ENCODE measurements around the gene LCN12.
"Not testable (repeated sequence)": the region's sequence is repeated elsewhere in the genome, so short reads cannot be mapped to it uniquely, and the experiment has no call there.

The LCN12 gene

DNA sequence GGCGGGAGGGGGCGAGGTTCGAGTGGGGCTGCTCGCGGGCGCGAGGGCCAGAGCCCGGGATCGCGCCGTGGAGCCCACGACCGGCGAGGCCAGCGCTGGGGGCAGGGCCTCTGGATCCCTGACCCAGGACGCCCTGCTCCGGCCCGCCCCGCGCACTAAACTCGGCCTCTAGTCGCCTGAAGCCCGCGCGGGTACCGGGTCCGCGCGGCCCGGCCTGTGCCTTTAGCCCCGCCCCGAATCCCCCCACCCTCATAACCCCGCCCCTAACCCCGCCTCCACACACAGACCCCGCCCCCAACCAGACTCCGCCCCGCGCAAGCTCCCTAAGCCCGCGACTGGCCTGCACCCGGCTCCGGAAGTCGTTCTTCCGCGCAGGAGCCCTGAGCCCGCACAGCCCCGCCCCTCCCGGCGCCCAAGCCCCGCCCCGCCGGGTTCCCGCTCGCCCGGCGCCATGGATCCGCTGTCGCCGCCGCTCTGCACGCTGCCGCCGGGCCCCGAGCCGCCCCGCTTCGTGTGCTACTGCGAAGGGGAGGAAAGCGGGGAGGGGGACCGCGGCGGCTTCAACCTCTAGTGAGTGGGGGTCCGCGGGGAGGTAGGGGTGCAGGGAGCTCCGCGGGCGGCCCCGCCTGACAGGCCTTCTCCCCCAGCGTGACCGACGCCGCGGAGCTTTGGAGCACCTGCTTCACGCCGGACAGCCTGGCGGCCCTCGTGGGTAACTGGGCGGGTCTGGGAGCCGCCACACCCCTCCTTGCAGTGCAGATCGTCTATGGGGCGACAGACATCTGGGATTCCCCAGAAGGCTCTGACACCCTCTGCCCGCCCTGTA is 40.1 kb downstream of the LCN12 start, which contains the start of gene PAXX:
TSS of gene PAXX (plus strand) at position 430 of the 826 bp plus-strand sequence. CDS start at position 452, 22 bp downstream.
- peak; percentile 69 to 91 for DNase-seq

DNA sequence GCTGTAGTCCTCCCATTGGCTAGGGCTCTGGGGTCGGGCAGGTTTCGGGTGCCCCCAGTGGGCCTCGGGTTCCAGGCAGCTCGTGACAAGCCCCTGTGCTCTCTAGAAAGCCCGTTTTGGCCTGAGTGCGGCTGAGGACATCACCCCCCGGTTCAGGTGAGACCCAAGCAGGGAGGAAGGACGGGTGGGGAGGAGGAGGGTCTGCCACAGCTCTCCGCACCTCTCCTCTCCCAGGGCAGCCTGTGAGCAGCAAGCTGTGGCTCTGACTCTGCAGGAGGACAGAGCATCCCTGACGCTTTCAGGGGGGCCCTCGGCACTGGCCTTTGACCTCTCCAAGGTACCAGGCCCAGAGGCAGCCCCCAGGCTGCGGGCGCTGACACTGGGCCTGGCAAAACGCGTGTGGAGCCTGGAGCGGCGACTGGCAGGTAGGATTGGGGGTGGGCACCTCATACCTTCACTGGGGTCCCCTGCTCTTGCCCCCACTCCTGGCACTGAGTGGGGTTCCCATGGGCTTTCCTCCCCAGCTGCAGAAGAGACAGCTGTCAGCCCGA is 40.8 kb downstream of the LCN12 start:
- no peak for DNase-seq

DNA sequence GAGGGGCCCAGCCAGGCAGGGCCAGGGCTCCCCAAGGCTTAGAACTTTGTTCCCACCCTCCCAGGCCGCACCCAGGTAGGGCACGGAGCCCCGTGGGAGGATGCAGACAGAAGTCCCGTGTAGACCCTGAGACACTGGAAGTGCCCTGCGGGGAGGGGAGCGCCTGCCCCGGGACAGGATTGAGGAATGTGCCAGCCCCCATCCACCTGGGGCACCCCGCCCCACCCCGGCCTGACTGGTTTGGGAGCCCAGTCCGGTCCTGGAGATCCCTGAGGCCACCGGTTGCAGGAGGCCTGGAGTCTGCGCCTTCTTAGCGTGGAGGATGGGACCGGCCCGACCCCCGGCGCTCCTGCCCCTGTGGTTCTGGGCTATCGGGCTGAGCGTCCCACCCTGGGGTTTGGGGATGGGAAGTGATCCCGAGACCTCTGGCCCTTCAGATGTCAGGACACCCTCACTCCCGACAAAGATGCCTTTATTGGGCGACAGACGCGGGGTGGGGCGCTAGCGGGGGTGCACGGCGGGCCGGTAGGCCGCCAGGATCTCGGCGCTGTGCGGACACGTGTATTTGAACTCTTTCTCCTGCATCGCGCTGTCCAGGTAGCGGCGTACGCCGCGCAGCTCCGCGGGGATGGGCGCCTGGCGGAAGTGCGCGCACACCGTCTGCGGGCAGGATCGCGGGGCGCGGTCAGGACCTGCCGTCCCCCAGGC is 42.3 kb downstream of the LCN12 start:
- DNase-seq = no peak

DNA sequence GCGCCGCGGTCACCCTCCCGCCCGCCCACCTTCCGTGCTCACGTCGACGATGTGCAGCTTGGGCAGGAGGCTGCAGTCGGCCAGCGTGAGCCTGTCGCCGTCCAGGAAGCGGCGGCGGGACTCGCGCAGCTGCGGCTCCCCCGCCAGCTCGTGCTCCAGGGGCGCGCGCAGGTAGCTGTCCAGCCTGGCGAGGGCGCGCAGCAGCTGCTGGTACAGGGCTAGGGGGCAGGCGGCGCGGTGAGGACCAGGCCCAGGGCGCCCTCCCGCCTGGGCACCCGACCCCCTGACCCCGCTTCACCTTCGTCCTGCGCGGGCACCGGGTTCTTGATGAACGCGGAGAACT is 42.8 kb downstream of the LCN12 start:
- no peak for DNase-seq

DNA sequence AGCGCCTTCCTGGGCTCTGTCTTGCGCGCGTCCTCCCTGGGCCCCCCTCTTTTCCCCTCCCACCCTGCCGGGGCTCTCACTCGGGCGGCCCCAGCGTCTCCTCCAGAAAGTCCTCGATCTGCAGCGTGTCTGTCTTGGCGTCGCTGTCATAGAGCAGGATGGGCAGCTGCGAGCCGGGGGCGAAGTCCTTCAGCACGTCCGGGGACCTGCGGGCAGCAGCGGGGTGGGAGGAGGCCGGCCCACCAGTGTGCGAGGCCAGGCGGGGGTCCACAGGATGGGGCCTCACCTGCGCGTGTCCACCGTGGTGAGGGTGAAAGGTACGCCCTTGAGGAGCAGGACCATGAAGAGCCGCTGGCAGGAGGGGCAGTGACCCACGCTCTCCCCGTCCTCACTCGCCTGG is 43.3 kb downstream of the LCN12 start:
- DNase-seq = no peak

DNA sequence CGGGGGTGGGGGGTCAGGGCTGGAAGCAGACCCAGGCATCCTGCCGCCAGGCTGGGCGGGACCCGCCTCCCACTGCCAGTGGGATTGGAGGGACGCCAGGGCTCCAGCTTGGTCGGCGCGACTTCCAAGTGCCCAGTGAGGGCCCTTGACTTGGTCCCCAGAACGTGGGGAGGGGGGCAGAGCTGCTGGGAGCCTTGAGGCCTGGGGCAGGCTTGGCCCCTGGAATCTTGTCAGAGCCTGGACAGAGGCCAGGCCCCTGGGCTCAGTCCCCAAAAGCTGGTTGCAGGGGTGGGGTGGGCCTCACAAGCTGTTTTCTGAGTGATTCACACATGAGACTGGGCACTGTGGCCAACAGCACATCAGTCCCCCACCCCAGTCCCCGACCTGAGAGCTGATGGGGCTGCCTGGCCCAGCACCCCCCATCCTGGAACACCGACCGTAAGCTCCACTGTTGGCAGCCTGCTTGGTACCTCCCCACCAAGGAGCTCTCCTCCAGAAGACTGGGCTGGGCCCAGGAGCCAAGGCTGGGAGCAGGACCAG is 43.8 kb downstream of the LCN12 start:
- no peak for DNase-seq

DNA sequence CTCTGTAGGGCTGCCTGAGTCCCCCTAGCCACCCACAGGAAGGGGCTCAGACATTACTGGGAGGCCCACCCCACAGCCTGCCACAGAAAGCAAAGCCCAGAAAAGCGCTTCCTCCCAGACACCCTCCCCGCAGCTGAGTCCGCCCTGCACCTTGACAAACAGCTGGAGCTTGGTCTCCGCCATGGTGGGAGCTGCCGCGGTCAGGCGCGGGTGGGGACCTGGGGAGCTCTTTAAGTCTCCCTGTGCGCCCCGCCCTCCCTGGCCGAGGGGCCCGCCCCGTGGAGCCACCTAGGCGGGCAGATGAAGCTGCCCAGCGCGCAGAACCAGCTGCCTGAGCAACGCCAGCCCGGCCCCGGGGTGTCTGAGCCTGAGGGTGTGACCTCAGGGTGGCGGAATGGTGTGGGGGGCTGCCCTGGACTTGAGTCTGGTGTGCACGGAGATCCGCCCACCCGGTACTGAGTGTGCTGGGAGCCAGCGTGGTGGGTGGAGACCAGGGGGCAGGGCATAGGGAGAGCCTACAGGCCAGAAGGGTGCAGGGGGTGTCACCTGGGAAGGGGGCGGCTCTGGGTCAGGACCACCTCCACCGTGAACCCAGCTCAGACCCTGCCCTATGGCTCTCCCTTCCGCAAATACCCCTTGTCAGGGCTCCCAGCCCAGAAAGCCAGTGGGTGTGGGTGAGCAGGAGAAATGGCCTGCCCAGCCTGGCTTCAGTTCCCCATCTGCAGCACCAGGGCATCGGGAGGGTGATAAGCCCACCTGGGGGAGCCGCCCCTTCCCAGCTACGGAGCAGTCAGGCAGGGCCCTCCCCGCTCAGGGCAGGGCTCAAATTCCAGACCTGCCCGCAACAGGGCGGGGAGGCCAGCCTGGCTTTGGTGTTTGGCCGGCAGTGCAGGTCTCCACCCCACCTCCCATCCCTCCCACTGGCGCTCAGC is 44.6 kb downstream of the LCN12 start, which contains the start of gene CLIC3:
TSS of gene CLIC3 (minus strand) at position 208 of the 932 bp plus-strand sequence. CDS start at position 183, 25 bp downstream.
- no peak for DNase-seq

DNA sequence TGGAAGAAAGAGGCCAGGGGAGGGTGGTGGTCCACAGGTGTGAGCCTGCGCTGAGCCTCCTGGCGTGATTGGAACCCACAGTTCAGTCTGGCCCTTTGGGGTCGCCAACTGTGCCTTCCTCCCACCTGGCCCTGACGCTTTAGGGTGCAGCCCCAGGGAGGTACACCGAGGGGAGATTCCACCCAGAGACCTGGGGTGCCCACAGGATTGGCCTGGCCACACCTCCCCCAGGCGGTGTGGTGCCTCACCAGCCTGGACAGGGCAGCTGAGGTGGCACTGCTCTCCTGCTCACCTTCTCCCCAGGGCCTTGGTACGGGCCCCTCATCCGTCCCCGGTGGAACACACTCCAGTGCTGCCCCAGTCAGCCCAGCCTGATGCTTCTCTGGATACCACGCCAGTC is 45.3 kb downstream of the LCN12 start:
- DNase-seq = no peak

DNA sequence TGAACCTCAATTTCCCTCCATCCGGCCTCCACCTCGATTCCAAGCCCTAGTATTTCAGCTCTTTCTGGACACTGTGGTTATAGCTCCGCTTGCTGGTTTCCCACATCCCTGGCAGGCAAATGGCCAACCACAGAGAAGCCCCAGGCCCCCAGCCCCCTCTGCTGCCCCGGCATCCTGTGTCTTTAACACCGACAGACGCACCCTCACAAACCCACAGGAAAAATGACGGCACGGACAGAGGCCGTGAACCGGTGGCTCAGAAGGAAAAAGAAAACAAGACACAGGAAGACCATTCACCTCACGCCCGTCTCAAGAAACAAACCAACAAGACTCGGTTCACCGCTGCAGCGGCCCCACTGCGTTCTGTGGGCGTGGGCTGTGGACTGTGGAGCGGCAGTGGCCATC is 45.8 kb downstream of the LCN12 start:
- DNase-seq = no peak

DNA sequence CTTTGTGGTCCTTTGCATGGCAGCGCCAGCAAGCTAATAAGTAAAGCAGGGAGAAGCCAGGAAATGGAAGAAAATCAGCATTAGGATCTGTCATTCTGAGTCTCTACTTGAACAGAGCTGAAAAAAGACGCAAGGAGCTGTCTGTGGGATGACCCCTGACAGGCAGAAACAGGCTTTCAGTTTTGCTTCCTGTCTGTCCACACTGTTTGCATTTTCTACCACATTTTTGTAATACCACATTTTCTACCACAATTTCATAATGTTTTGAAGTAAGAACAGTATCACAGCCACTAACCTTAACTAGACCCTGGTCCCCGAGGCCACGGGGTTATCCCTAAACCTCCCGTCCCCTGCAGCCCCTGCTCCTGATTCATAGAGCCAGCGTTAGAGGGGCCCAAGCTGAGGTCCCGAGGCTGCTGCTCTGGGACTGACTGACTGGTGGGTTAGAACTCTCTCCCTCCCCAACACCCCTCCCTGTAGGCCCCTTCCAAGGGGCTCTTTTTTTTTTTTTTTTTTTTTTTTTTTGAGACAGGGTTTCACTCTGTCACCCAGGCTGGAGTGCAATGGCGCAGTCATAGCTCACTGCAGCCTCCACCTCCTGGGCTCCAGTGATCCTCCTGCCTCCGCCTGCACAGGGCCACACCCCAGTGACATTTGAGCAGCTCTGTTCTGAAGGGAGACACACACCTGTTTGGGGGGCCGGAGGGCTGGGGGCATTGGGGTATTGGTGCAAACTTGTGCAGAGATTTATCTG is 48.3 kb downstream of the LCN12 start:
- no peak for DNase-seq

DNA sequence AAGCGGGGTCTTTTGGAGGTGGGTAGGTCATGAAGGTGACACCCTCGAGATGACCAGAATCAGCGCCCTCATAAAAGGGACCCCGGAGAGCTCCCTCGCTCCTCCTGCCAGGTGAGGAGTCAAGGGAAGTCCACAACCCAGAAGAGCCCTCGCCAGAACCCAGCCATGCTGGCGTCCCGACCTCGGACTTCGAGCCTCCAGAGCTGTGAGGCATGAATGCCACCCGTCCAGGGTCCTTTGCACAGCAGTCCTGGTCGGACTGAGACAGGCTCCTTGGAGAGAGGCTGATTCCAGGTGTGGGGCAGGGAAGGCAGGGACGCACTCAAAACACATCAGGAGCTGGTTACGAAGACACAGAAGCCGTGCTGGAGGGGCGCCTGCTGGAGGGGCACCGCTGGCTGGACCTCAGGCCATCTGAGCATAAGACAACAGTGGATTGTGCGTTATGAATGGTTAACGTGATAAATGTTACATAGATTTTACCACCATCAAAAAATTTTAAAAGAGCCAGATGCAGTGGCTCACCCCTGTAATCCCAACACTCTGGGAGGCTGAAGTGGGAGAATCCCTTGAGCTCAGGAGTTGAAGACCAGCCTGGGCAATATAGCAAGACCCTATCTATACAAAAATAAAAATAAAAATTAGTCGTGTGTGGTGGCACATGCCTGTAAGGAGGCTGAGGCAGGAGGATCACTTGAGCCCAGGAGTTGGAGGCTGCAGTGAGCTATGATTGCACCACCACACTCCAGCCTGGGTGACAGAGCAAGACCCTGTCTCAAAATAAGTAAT is 50.0 kb downstream of the LCN12 start:
- DNase-seq = no peak

DNA sequence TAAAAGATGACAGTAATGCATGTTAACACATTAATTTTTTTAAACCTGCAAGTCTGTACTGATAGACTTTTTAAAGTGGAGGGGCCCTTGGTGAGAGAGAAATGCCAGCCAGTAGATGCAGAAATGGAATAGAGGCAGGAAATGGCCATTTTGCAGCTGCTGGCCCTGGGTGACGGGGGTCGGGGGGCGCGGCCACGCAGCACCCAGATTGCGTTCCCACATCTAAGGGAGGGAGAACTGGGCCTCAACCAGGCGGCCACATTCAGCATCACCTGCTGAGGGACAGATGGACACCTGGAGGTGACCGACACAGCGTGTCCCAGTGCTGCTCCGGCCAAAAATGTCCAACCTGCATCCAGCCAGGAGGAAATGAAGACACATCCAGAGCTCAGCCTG is 50.6 kb downstream of the LCN12 start:
- DNase-seq = no peak

DNA sequence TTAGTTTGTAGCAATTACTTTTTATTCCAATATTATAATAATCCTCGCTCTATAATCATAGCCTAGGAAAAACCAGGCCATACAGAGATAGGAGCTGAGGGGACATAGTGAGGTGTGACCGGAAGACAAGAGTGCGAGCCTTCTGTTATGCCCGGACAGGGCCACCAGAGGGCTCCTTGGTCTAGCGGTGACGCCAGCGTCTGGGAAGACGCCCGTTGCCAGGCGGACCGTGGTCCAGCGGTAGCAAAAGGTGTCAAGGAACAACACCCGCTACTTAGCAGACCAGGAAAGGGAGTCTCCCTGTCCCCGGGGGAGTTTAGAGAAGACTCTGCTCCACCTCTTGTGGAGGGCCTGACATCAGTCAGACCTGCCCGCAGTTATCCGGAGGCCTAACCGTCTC is 52.2 kb downstream of the LCN12 start:
- not testable (repeated sequence) for DNase-seq
